ENCODE results near the gene TCP1. TPM values are rescaled to one million over a fixed set of nuclear protein-coding genes. Genes with fewer than 3 reads are reported as not detected.
"Not testable (repeated sequence)": the region's sequence is repeated elsewhere in the genome, so short reads cannot be mapped to it uniquely, and the experiment has no call there.

The TCP1 gene
- total and polyA plus RNA-seq, 2 donors (not counting 3 experiments of a cell fraction or from before 2014, with no cell fraction given): 168 to 302 TPM

DNA sequence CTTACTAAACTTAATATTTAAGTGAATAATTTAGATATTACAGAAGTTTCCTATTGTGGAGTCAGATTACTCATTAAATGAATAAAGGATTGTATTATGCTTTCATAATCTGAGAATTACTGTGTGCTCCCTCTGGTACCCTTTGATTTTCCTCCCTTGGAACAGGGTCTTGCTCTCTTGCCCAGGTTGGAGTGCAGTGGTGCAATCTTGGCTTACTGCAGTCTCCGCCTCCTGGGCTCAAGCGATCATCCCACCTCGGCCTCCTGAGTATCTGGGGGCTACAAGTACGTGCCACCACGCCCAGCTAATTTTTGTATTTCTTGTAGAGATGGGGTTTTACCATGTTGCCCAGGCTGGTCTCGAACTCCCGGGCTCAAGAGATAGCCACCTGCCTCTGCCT lies 52.5 kb downstream of the TCP1 start:
- FAIRE-seq (no peak), DNase-seq (ENCODE audit: low read depth, low spot score) (no peak)
- no peaks in the 10 kb centered on the region for H3K4me1 ChIP-seq (ENCODE audit: control insufficient read depth, extremely low read depth, insufficient read depth, low read length)
- H3K4me2 ChIP-seq (ENCODE audit: insufficient read depth, low read length): no peak overlapping the region
- H4K20me1 ChIP-seq (replicated peaks; ENCODE audit: control insufficient read depth, extremely low read depth, insufficient read depth, low read length): peaks cover 9% of the 10 kb centered on the region
- intact Hi-C loops (cut with micrococcal nuclease): no loop called here
- H3K36me3 ChIP-seq (ENCODE audit: control insufficient read depth in 2 of 2, extremely low read depth in 1 of 2, insufficient read depth in 2 of 2, low read length in 2 of 2): peaks cover 2 to 23% of the 10 kb centered on the region in 2 experiments
- BruUV-seq (replicated peaks): no TSS peak
- no peaks in the 10 kb centered on the region for H3K27me3 ChIP-seq (ENCODE audit: control insufficient read depth in 2 of 2, insufficient read depth in 2 of 2, low read length in 2 of 2)
- no peaks in the 10 kb centered on the region for H3K9me1 ChIP-seq (replicated peaks; ENCODE audit: control insufficient read depth, extremely low read depth, insufficient read depth, low read length)
- CTCF ChIA-PET: interaction anchor here (1.0 kb wide), 1 partner anchor 16 kb away, joined by 3 read pairs; no protein-coding TSS in a partner anchor
- no peak overlapping the region for H3K9ac ChIP-seq (replicated peaks; ENCODE audit: extremely low read depth, insufficient read depth, low read length)
- POLR2A ChIA-PET: interaction anchor here (1.3 kb wide), 1 partner anchor 53 kb away, joined by 3 read pairs; the partner anchor contains the start of gene MRPL18
- no peak overlapping the region for H3K27ac ChIP-seq (ENCODE audit: insufficient read depth, low read depth, low read length)
- no peak overlapping the region for H2AFZ ChIP-seq (ENCODE audit: low read depth, low read length)
- no peaks in the 10 kb centered on the region for H3K9me3 ChIP-seq (replicated peaks; ENCODE audit: control insufficient read depth, insufficient read depth, low read length)
- H3K4me3 ChIP-seq (replicated peaks in 1 of 3; ENCODE audit: insufficient read depth in 1 of 3, low read depth in 1 of 3, low read length in 3 of 3): no peak overlapping the region
- H3K79me2 ChIP-seq (ENCODE audit: control insufficient read depth, insufficient read depth, low read length): peaks cover 96% of the 10 kb centered on the region
- dilution Hi-C loops (cut with MboI; ENCODE audit: extremely low pct_ligation_motif_present, low sequenced_read_pairs): no loop called here
- no peak for TF ChIP-seq POLR2A (IDR thresholded peaks at IDR 0.05; ENCODE audit: low read depth, low read length)
- TF ChIP-seq, protein P1, sequence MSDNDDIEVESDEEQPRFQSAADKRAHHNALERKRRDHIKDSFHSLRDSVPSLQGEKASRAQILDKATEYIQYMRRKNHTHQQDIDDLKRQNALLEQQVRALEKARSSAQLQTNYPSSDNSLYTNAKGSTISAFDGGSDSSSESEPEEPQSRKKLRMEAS (IDR thresholded peaks at IDR 0.05; ENCODE audit: insufficient read depth, insufficient read length): no peak
- TF ChIP-seq FOS (IDR thresholded peaks at IDR 0.05; ENCODE audit: borderline replicate concordance, insufficient read depth, low read length): no peak
- TF ChIP-seq, protein P2, sequence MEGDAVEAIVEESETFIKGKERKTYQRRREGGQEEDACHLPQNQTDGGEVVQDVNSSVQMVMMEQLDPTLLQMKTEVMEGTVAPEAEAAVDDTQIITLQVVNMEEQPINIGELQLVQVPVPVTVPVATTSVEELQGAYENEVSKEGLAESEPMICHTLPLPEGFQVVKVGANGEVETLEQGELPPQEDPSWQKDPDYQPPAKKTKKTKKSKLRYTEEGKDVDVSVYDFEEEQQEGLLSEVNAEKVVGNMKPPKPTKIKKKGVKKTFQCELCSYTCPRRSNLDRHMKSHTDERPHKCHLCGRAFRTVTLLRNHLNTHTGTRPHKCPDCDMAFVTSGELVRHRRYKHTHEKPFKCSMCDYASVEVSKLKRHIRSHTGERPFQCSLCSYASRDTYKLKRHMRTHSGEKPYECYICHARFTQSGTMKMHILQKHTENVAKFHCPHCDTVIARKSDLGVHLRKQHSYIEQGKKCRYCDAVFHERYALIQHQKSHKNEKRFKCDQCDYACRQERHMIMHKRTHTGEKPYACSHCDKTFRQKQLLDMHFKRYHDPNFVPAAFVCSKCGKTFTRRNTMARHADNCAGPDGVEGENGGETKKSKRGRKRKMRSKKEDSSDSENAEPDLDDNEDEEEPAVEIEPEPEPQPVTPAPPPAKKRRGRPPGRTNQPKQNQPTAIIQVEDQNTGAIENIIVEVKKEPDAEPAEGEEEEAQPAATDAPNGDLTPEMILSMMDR (IDR thresholded peaks at IDR 0.05; ENCODE audit: extremely low read depth in 1 of 2, insufficient read depth in 1 of 2, low read depth in 1 of 2, low read length in 2 of 2): no peak

DNA sequence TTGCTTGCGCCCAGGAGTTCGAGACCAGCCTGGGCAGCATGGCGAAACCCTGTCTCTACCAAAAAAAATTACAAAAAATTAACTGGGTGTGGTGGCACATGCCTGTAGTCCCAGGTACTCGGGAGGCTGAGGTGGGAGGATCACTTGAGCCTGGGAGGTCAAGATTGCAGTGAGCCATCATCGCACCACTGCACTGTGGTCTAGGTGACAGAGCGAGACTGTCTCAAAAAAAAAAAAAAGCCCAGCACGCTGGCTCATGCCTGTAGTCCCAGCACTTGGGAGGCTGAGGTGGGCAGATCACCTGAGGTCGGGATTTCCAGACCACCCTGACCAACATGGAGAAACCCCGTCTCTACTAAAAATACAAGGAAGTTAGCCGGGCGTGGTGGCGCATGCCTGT lies 56.0 kb downstream of the TCP1 start:
- H2AFZ ChIP-seq (ENCODE audit: low read depth, low read length); DNase-seq (ENCODE audit: low read depth, low spot score); H3K27ac ChIP-seq (ENCODE audit: insufficient read depth, low read depth, low read length); H3K9me3 ChIP-seq (replicated peaks; ENCODE audit: control insufficient read depth, insufficient read depth, low read length); H3K27me3 ChIP-seq (ENCODE audit: control insufficient read depth in 2 of 2, insufficient read depth in 2 of 2, low read length in 2 of 2); H3K9ac ChIP-seq (replicated peaks; ENCODE audit: extremely low read depth, insufficient read depth, low read length); BruUV-seq (replicated peaks); H3K4me3 ChIP-seq (replicated peaks in 1 of 3; ENCODE audit: insufficient read depth in 1 of 3, low read depth in 1 of 3, low read length in 3 of 3); CTCF ChIA-PET; H3K4me2 ChIP-seq (ENCODE audit: insufficient read depth, low read length); dilution Hi-C loops (cut with MboI; ENCODE audit: extremely low pct_ligation_motif_present, low sequenced_read_pairs); intact Hi-C loops (cut with micrococcal nuclease); POLR2A ChIA-PET; H3K36me3 ChIP-seq (ENCODE audit: control insufficient read depth in 2 of 2, extremely low read depth in 1 of 2, insufficient read depth in 2 of 2, low read length in 2 of 2); H3K9me1 ChIP-seq (replicated peaks; ENCODE audit: control insufficient read depth, extremely low read depth, insufficient read depth, low read length); FAIRE-seq: not testable (repeated sequence)
- H3K79me2 ChIP-seq (ENCODE audit: control insufficient read depth, insufficient read depth, low read length): peaks cover 100% of the 10 kb centered on the region
- peaks cover 16% of the 10 kb centered on the region for H3K4me1 ChIP-seq (ENCODE audit: control insufficient read depth, extremely low read depth, insufficient read depth, low read length)
- peaks cover 25% of the 10 kb centered on the region for H4K20me1 ChIP-seq (replicated peaks; ENCODE audit: control insufficient read depth, extremely low read depth, insufficient read depth, low read length)

DNA sequence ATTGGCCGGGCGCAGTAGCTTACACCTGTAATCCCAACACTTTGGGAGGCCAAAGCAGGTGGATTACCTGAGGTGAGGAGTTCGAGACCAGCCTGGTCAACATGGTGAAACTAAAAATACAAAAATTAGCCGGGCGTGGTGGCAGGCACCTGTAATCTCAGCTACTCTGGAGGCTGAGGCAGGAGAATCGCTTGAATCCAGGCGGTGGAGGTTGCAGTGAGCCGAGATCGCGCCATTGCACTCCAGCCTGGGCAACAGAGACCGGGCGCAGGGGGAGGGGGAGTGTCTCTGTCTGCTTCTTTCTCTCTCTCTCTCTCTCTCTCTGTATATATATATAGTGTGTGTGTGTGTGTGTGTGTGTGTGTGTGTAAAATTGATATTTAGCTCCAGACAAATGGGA lies 56.9 kb downstream of the TCP1 start:
- H3K9me1 ChIP-seq (replicated peaks; ENCODE audit: control insufficient read depth, extremely low read depth, insufficient read depth, low read length); H3K9ac ChIP-seq (replicated peaks; ENCODE audit: extremely low read depth, insufficient read depth, low read length); BruUV-seq (replicated peaks); H2AFZ ChIP-seq (ENCODE audit: low read depth, low read length); H3K4me3 ChIP-seq (replicated peaks in 1 of 3; ENCODE audit: insufficient read depth in 1 of 3, low read depth in 1 of 3, low read length in 3 of 3); DNase-seq (ENCODE audit: low read depth, low spot score); POLR2A ChIA-PET; H3K9me3 ChIP-seq (replicated peaks; ENCODE audit: control insufficient read depth, insufficient read depth, low read length); H3K4me2 ChIP-seq (ENCODE audit: insufficient read depth, low read length); H3K27ac ChIP-seq (ENCODE audit: insufficient read depth, low read depth, low read length); intact Hi-C loops (cut with micrococcal nuclease); dilution Hi-C loops (cut with MboI; ENCODE audit: extremely low pct_ligation_motif_present, low sequenced_read_pairs); FAIRE-seq; H3K27me3 ChIP-seq (ENCODE audit: control insufficient read depth in 2 of 2, insufficient read depth in 2 of 2, low read length in 2 of 2); H3K36me3 ChIP-seq (ENCODE audit: control insufficient read depth in 2 of 2, extremely low read depth in 1 of 2, insufficient read depth in 2 of 2, low read length in 2 of 2): not testable (repeated sequence)
- CTCF ChIA-PET: interaction anchor here (0.9 to 1.1 kb wide), 2 partner anchors 26 to 41 kb away, joined by 3 read pairs; no protein-coding TSS in a partner anchor
- Histone ChIP-seq H3K79me2 (ENCODE audit: control insufficient read depth, insufficient read depth, low read length) (peaks cover 100% of the 10 kb centered on the region), H4K20me1 (replicated peaks; ENCODE audit: control insufficient read depth, extremely low read depth, insufficient read depth, low read length) (peaks cover 27% of the 10 kb centered on the region), H3K4me1 (ENCODE audit: control insufficient read depth, extremely low read depth, insufficient read depth, low read length) (peaks cover 16% of the 10 kb centered on the region)
